Measurements from ENCODE around the gene FSIP1.
A peak's percentile ranks its signal among the peaks of the same experiment; 100 is the strongest.
"Not testable (repeated sequence)": the region's sequence is repeated elsewhere in the genome, so short reads cannot be mapped to it uniquely, and the experiment has no call there.

FSIP1 gene

DNA sequence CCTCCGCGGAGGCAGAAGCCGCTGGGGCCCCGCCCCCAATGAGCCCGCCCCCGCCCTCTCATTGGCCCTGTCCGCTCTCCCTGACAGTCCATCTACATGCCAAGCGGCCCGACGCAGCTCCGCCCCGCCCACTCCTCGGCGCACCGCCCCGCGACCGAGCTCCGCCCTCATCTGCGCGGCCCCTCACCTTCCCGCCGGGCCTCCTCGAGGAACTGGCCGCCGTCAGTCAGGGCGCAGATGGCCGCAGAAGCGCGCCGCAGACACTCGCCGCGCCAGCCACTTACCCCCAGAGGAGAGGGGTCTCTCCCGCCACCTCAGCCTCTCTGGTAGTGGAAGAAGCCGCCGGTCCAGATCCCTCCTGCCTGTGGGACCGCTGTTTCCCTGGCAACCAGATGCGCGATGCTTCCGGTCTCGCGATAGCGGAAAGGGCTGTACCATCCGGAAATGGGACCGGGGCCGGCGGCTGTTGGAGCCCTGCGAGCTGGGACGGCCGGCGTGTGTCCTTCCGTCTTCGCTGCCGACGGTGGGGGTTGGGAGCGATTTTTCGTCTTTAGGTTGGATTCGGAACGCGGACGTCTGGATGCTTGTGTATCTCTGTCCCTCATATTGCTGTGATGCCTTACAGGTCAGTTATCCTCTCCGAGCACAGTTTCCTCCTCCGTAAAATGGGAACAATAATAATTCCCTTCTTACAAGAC is at the start of gene FSIP1:
Gene FSIP1, minus strand, starts transcription at position 401 of the 698 bp plus-strand sequence. CDS start 6,317 bp downstream, outside the sequence.
- peak; percentile 94 for DNase-seq

GRCh38 chr15:39830166-39830565 is 47.5 kb upstream of the FSIP1 start:
- no peak for DNase-seq

GRCh38 chr15:39828374-39828931 is 45.8 kb upstream of the FSIP1 start:
- DNase-seq, result no peak

DNA sequence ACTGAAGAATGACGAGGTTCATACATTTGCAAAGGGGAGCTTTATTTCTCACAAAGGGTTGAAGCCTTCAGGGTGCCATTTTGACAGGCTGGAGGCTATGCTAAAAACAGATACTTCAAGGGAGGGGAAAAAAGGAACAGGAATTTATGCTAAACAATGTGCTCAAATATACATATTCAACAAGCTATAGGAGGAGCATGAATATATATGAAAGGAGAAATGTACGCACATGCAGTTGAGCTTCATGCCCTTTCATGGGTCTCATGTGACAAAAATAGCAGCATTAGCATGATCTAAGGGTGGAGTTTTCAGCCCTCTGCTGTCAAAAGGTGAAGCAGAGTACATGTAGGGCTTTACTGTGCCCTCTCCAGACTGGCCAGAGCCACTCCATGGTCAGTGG is 44.3 kb upstream of the FSIP1 start:
- DNase-seq, result no peak

DNA sequence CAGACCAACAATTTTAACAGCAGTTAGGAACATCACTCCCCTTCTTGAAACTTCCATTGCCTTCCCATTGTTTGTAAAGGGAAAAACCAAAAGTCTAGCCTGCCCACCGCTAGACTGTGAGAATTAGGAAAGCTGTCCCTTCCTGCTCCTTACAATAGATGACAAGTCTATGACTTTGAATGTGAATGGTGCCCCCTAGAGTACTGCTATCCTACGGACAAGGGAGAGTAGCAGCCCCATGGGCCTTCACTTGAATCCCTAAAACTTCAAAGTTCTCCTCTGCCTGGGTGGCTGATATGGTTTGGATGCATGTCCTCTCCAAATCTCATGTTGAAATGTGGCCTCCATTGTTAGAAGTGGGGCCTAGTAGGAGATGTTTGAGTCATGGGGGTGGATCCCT is 41.0 kb upstream of the FSIP1 start:
- no peak for DNase-seq

- no peak for DNase-seq
These were observed 37.5 kb upstream of the FSIP1 start for GRCh38 chr15:39820050-39820602.

DNA sequence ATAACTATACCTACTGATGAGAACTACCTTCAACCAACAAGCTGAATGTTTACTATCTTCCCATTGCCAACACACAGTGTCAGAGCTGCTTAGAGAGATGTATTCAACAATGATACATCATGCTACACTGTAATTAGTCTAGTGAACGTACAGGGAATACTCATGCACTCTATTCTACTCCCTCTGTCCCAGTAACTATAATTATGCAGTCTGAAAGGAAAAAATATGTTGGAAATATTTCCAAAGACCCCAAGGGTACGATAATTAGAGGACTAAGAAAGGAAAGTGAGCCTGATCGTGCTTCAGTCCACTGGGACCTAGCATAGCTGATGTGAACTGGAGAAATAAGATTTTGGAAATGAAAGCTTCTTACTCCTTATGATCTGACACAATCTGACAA is 36.9 kb upstream of the FSIP1 start:
- no peak for DNase-seq

DNA sequence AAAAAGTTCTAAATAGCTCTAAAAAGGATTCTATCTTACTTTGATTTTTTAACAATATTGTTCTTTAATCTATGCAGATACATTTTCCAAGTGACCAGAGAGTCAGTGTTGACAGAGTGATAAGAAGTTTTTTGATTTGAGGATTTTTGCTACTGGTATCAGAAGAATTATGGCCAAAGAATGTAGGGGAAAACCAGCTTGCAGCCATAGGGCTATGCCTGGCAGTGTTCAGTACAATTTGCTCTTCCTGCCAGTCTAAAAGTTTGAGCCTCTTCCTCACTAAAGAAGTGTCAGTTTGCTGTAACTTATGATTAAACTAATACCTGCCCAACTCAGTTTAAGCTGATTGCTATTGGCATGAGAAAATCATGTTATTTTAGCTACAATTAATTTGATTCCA is 35.3 kb upstream of the FSIP1 start:
- DNase-seq, result no peak

- DNase-seq, result no peak
These were observed 31.8 kb upstream of the FSIP1 start for GRCh38 chr15:39814489-39814888.

DNA sequence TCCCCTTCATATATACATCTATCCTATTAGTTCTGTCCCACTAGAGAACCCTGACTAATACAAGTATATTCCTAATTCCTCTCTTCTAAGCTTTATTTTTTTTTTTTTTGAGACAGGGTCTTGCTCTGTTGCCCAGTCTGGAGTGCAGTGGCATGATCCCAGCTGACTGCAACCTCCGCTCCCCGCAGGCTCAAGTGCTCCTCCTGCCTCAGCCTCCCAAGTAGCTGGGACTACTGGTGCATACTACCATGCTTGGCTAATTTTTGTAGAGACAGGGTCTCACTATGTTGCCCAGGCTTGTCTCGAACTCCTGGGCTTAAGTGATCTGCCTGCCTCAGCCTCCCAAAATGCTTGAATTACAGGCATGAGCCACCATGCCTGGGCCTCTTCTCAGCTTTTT is 30.0 kb upstream of the FSIP1 start:
- DNase-seq, result not testable (repeated sequence)

- no peak for DNase-seq
These were observed 26.3 kb upstream of the FSIP1 start for GRCh38 chr15:39808909-39809308.

GRCh38 chr15:39807791-39808190 is 25.1 kb upstream of the FSIP1 start:
- no peak for DNase-seq

DNA sequence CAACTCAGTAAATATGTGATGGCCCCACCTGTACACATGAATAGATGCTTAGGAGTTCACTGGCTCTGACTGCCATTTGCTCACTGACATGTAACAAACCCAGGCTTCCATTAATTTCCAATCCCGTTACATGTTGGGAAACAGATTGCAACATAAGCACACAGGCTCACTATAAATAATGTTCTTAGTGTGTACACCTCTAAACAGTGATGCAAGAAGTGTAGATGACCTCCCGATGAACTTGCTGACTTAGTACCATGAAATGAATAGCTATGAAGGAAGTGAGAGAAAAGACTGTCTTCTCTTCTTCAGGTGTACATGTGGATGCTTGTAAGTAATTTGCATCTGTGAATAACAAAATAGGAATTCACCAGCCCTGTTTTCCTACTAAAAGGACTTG is 21.4 kb upstream of the FSIP1 start:
- DNase-seq, result no peak

- DNase-seq, result no peak
These were observed 20.4 kb upstream of the FSIP1 start for GRCh38 chr15:39803016-39803415.

DNA sequence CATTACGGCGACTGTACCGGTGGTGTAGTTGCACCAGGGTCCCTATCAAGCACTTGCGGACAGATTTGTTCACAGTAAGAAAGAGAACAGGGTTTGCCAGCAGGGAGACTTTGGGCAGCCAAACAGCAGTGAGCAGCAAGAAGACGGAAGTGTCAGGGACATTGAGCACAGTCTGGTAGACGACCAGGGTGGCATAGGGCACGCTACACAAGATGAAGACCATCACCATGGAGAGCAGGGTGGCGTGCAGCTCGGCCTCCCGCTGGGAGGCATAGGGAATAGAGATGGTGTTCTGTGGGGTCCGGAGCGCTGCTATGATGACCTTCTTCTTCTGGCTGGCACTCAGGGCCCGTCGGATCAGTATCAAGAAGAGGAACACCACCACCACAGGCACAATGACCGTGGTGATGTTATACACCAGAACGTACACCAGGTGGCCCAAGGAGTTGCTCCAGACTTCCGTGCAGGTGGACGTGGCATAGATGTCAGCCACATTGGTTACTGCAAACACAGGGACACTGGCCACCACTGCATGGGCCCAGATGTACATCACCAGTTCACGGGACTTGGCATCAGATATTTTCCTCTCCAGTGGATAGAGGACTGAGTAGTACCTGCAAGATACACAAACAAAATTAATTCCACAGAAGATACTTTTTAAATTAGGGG is 19.1 kb upstream of the FSIP1 start:
- no peak for DNase-seq

DNA sequence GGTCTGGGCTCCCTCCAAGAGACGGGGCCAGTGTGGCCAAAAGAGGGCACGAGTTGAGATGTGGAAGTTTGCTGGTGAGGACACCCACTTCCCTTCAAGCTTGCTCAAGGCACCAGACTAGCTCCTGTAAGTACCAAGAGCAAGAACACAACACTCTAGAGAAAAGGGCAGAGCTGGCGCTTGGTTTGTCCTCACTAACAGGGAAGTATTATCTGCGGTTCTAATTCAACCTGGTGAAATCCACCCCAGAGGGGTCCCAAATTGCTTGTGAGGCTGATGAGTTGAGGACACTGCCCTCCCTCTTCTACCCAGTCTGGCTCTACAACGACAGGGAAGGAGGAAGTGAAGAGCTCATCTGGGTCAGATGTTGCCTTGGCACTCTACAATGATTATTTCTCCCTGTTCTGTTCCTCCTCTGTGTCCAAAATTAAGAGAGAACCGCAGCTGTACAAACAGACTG is 16.9 kb upstream of the FSIP1 start:
- no peak for DNase-seq

DNA sequence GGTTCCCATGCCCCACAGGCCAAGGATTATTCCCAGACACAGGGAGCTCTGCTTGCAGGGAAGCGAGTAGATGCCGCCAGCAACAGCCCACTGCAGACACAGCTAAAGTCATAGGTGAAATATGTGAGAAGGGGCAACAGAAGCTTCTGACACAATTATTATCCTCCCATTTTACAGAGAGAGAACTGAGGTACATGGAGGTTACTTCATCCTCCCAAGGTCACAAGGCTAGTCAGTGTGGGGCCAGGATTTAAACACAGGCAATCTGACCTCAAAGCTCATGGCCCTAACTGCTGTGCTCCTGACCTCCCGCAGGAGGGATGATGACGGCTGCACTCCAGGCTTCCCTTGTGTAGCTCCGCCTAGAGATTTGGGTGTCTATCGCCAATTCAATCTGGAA is 15.7 kb upstream of the FSIP1 start:
- no peak for DNase-seq

DNA sequence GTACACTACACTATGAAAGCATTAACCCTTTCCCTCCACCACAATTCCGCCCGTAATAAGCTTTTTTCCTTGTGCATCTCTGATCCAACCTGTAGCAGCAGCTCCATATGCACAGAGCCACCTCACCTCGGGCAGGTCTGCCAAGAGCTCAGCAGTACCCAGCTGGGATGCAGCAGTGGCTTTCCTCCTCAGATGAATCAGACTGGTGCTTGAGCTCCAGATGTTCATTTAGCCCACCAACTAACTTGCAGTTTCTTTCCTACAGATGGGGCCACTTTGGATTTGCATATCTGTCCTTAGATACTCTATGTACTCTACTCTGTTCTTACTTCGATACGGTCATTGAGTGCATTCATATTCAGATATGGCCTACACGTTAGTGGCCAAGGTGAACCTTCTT is 14.8 kb upstream of the FSIP1 start:
- DNase-seq, result no peak

DNA sequence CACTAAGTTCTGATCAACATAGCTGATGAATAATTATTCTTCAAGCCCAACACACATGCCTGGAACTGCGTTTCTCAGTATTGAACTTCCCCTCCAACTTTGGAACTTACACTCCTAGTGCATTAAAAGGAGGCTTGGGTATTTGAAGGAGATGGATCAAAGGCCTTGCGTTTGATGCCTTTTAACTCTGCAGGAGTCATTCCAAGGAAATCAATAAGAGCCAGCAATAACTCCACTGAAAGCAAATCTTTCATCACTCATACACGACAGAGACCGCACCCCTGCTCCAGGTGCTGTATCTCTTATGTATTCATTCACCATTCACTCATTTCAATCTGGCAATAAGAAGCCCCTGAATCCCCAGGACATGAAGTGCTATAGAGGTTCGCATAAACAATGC is 14.0 kb upstream of the FSIP1 start:
- DNase-seq, result no peak

DNA sequence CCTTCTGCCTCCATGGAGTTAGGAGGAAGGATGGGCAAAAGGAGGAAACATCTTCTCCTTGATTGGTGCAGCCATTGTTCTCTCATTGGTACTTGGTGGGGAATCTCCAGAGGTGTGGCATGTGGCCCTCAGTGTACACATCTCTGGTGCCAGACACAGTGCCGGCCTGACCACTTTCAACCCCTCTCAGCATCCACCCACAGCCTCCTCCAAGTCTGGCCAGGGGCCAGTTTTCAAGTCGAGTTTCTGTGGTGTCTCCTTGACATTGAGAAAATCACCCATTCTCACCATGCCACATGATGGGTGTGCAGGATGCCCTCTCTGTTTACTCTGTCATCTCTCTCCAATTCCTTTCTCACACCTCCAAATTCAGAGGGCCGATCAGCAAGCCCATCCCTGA is 12.8 kb upstream of the FSIP1 start:
- DNase-seq, result no peak

GRCh38 chr15:39794954-39795353 is 12.3 kb upstream of the FSIP1 start:
- no peak for DNase-seq

- DNase-seq, result no peak
These were observed 11.3 kb upstream of the FSIP1 start for GRCh38 chr15:39793923-39794322.

DNA sequence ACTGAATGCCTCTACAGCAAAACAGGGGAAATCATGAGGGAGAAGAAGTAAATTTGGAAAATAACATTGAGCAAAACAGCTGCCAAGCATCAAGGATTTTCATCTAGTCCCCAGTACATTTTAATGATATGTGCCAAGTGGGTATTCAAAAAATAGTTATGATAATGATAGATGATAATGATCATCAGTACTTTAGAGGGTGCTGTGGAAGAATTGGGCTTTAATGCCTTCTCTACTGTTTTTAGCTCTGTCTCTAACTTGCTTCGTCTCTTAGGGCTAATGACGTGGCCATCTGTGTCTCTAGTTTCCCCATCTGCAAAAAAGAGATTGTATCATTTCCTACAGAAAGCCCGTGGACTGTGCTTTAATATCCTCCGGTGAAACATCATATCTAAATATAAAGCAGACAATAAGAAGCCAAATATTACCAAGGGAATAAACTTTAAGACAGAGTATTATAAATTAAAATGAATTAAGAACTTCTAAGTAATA is 10.2 kb upstream of the FSIP1 start:
- no peak for DNase-seq
